GM19438 (cell line): ENCODE results near the gene SNRPN.
"Not testable (repeated sequence)": the region's sequence is repeated elsewhere in the genome, so short reads cannot be mapped to it uniquely, and the experiment has no call there.

Experiments
- ATAC-seq: cut with Tn5 transposase; IDR thresholded peaks from one replicate; pipeline ENCODE4 v1.9.1; 2021; ENCODE audit warnings: low read depth; ENCODE audit not compliant: unreplicated experiment

The SNRPN gene

DNA sequence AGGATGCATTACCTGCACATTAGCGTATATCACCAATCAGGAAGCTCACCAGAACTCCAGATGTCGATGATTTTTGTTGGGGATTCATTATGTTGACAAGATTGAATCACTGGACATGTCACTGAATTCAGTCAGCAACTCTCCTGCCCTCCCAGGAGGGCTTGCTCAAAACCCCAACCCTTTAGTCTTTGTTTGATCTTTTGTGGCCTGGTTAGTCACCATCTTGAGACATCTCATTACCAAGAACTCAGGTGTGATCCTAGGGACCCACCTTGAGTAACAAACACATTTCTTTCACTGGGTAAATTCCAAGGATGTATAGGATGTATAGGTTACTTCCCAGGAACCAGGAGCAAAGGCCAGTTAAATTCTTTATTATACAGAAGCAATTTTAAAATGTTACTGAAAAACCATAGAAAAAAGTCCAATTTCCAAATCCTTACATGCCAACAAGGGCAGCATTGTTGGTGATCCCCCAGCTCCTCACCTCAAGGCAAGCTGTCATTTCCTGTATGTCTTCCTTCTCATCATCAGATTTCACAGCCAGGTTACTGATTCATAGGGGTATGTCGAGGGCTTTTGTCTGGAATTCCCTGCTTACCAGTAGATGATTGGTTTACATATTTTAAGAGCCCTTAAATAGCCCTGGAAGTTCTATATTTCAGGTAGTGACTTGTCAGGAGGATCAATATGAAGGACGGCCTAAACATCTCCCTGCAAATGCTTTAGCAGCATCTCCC, 11.7 kb downstream of the SNRPN start:
- ATAC-seq = no peak

DNA sequence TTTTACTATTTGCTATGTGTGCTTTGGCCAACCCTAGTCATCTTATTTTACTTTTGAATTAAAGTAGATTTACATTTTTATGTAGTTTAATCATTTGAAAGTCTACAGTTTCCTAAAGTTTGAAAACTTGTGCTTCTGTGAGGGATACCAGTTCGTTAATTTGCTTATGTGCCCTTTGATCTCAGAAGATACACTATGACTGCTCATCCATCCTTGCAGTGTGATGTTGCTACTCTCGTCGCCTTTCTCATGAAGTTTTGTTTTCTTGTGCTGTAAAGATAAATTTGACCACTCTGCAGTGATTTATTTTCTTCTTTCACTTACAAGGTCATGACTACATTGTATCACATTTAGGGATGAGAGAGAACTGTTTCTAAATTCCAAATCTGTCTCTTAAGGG, 16.3 kb downstream of the SNRPN start:
- ATAC-seq = no peak

DNA sequence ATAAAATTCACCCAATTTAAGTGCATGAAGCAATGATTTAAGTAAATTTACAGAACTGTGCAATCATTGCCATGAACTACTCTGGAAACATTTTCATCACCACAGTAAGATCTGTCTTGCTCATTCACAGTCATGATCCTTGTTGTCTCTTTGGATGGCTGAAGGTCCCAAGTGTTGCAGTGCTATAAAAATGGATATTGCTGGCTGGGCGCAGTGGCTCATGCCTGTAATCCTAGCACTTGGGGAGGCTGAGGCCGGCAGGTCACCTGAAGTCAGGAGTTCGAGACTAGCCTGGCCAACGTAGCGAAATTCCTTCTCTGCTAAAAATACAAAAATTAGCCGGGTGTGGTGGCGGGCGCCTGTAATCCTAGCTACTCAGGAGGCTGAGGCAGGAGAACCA, 17.0 kb downstream of the SNRPN start:
- ATAC-seq = no peak

DNA sequence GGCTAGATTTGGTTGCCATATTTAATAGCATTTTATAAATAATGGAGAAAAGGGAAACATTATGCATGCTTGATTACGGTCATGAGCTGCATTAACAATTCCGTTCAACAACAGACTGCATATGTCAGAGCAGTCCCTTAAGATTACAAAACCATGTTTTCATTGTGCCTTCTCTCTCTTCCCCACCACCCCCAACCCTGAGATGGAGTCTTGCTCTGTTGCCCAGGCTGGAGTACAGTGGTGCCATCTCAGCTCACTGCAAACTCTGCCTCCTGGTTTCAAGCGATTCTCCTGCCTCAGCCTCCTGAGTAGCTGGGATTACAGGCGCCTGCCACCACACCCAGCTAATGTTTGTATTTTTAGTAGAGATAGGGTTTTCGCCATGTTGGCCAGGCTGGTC, 17.9 kb downstream of the SNRPN start:
- ATAC-seq = not testable (repeated sequence)

DNA sequence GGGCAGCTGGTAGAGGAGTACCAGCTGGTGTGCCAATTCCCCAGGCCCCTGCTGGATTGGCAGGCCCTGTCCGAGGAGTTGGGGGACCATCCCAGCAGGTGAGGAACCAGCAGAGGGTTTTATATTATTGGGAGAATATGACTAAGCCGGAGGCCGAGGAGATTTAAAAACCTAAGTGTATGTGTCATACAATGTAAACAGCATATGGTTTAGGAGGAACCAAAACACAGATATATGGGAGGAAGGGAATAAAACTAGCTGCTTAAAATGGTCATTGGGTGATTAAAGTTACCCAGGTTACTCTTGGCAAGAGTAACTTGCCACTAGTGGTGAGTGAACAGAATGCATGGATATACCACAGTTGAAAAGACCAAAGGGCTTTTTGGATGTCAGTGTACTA, 22.1 kb downstream of the SNRPN start:
- no peak for ATAC-seq

DNA sequence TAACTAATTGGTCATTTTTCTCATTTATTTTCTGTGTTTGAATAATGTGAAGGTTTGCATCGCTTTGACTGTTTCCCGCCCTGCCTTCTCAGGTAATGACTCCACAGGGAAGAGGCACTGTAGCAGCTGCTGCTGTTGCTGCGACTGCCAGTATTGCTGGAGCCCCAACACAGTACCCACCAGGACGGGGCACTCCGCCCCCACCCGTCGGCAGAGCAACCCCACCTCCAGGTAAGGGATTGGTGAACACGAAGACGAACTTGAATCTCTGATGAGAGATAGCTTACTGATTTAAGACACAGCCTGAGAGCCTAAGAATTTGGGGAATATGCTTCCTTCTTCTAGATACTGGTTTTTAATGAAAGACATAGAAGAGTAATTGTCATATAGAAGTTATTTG, 22.9 kb downstream of the SNRPN start:
- no peak for ATAC-seq

DNA sequence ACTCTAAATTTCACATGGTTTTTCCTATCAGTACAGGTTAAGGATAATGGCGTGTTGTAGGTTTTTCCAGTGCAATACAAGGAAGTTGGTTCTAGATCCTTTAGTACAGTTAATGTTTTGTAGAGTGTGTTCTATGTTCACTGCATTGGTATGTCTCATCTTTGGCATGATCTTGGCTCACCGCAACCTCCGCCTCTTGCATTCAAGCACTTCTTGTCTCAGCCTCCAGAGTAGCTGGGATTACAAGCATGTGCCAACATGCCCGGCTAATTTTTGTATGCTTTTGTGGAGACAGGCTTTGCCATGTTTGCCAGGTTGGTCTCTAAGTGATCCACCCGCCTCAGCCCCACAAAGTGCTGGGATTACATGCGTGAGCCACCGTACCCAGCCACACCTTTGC, 30.4 kb downstream of the SNRPN start:
- ATAC-seq = no peak

DNA sequence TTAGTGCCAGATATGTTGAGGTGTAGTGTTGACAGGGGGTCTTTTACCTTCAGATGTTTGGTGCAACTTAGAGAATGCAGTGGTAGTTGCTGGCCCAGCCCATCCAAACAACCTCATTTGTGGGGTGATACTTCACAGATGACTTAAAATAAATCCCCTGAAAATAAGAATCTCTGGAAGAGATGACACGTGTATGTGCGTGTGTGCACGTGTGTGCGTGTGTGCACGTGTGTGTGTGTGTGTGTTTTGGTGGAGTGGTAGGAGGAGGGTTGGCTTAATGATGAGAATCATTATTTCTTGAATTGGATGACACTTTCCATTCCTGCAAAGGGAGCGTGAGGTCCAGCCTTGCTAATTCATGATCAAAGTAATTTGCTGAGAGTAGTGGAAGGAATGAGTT, 31.9 kb downstream of the SNRPN start:
- ATAC-seq = no peak

DNA sequence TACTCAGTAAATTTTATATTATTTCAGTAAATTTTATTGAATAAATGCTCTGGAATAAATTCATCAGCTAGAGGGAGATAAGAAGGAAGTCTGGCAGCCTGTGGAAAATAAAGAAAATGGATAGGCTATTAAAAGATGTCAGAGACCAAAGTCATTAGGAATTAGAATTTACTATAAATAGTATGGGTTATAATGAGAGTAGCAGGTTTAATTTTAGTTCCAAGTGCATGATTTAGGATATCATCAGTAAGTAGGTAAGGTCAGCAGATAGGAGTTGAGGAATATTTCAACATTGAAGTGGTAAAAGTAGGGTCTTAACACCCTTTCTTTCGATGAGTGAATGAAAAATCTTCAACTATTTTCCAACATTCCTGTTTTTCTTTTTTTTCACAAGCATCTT, 64.6 kb downstream of the SNRPN start:
- no peak for ATAC-seq

DNA sequence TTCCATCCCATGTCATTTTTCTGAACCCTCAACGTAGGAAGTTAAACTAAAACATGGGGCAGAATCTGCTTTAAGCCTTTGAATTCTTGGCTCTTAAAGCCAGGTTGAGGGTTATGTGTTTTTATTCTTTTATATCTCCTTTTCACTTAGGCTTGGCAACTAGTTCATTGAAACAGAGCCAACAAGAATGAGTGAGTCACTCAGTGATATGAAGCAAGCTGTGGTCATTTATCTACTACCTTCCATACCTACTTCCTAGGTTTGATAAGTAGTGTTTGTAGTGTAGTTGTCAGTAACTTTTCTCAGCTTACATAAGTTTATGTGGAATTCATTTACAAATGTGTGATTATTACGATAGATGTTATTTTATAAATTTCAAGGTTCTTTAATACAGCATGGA, 67.4 kb downstream of the SNRPN start:
- ATAC-seq = no peak
